ENCODE measurements around the gene SFTPA1.

DNA sequence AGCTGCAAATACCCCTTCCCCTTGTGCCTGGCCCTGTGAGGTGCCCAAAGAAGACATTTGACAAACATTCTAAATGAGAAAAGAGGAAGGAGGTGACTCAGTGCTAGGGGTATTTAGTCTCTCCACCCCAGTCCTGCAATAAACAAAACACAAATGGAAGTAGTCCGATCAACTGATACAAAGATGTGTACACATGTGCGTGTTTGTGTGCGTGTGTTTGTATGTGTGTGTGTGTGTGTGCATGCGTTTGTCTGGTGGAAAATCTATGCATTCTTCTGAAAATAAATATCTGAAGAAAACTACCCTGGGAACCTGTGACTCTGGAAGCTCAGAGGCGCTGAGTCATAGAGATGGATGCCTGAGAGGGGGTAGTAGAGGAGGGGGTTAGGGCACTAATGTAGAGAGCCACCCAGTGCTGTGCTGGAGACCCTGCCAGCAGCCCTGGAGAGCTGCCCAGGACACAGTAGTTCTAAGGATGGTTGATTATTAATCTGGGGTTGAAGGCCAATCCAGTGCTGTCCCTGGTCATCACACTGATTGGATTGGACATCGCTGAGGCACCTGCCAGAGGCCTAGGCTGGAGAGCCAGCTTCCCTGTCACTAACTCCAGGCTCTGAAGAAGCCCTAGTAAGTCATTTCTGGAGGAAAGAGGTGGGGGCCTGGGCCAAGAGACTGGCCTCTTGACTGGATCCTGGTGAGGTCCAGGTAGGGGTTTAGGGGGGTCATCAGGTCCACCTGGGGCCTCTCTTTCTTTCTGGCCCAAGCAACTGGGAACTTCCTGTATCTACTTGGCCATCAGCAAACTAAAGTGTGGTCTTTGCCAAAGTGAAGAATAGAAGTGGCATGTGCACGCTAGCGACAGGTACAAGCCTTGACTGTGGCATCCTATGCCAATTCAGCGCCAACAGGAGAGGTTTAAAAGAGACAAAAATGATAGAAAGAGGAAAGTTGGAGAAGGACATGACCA is 18.5 kb downstream of the SFTPA1 start:
- TF ChIP-seq YY1 (IDR thresholded peaks at IDR 0.05; ENCODE audit: insufficient read depth, insufficient read length) (no peak), ZNF274 (IDR thresholded peaks at IDR 0.05; ENCODE audit: low read depth, low read length) (no peak), SUZ12 (IDR thresholded peaks at IDR 0.05; ENCODE audit: extremely low read depth, insufficient read depth, insufficient read length) (no peak)
